ENCODE data around the gene ZYG11A.
"Not testable (repeated sequence)": the region's sequence is repeated elsewhere in the genome, so short reads cannot be mapped to it uniquely, and the experiment has no call there.

The ZYG11A gene

DNA sequence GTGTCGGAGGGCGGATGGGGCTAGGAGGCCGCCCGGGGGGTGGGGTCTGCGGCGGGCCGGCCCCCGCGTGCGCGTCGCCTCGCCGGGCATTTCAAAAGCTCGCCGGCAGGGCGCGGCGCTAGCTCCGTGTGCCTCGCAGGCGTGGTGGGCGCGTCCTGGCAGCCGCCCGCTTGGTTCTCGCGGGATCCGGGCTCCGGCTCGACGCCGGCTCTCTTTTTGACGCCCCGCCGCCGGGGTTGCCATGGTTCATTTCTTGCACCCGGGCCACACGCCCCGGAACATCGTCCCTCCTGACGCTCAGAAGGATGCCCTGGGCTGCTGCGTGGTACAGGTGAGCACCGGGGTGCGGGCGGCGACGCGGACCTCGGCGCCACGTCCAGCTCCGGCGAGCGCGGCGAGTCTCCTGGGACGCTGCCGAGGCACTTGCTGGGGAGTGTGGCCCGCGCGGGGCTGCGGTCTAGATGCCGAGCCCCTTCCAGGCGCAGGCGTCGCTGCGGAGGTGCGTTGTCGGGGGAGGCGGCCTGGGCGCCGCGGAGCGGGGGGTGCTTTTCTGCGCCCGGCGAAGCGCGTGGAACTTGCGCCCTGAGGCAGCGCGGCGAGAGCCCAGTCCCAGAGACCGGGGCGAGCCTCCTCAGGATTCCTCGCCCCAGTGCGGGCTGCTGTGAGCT lies at the start of gene ZYG11A:
Gene ZYG11A (plus strand): TSS at position 118 of the 668 bp plus-strand sequence. CDS start 124 bp downstream, at position 242.
- peak; percentile 60 for DNase-seq

DNA sequence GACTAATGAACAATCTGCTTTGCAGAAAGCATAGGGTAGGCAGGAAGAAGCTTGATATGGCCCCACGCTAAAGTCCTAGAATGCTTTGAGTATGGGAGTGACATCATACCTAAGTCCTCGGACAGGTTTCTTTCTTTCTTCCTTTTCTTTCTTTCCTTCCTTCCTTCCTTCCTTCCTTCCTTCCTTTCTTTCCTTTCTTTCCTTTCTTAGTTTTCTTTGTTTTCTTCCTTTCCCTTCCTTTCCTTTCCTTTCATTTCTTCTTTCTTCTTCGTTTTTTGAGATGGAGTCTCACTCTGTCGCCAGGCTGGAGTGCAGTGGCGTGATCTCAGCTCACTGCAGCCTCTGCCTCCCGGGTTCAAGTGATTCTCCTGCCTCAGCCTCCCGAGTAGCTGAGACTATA lies 48.8 kb upstream of the ZYG11A start:
- not testable (repeated sequence) for DNase-seq

DNA sequence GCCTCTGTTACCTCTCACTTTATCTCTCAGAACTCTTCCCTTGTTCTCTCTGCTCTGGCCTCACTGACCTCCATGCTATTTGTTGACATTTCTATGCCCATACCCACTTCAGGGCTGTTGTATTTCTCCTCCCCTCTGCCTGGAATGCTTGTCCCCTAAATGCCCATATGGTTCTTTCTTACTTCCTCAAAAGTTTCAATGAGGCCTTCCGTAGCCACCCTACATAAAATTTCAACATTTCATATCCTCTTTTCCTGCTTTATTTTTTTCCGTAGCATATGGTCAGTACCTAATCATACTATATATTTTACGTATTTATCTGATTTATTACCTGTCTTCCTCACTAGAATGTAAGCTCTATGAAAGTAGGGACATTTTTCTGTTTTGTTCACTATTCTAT lies 47.1 kb upstream of the ZYG11A start:
- DNase-seq: no peak

DNA sequence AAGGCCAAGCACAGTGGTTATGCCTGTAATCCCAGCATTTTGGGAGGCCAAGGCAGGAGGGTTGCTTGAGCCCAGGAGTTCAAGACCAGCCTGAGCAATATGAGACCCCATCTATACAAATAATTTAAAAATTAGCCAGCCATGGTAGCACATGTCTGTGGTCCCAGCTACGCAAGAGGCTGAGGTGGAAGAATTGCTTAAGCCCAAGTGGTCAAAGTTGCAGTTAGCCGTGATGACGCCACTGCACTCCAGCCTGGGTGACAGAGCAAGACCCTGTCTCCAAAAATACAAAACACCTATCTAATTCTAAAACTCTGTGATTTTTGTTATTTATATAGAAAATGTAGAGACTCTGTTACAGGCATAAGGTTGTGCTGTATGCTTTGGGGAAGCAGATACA lies 44.2 kb upstream of the ZYG11A start:
- no peak for DNase-seq

DNA sequence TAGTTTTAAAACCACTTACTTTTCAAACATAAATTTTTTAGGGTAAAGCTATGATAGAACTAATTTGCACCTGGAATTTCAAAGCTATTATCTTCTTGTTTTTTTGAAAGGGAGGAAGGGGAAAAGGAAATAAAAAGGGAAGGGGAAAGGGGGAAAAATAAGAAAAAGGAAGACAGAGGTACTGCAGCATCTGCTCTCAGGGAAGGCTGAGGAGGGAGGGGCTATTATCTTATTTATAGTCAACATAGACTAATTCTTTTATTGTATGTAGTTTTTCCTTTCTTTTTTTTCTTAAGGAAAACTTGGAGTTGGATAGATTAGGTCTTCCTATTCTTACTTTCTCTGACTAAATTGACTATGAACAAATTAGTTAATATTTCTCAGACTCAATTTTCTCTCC lies 41.5 kb upstream of the ZYG11A start:
- no peak for DNase-seq

DNA sequence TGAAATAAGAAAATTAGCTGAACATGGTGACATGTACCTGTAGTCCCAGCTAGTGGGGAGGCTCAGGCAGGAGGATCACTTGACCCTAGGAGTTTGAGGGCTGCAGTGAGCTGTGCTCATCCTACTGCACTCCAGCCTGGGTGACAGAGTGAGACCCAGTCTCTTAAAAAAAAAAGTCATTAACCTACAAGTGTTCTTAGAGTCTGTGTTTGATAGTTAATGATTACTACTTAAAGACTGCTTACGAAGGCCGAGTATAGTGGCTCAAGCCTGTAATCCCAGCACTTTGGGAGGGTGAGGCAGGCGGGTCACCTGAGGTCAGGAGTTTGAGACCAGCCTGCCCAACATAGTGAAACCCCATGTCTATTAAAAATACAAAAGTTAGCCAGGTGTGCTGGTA lies 38.5 kb upstream of the ZYG11A start:
- not testable (repeated sequence) for DNase-seq

DNA sequence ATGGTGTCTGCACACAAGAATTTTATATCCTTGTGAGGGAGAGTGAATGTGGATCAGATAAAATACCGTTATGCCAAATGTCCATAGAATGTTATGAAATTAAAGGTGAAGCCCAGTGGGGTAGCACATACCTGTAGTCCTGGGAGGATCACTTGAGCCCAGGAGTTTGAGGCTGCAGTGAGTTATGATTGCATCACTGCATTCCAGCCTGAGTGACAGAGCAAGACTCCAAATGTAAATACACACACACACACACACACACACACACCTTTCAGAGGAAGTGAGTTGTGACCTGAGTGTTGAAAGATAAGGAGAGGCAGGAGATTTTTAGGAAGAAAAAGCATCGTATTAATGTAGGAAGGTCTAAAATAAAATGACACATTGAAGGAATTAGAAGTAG lies 28.1 kb upstream of the ZYG11A start:
- DNase-seq: no peak

DNA sequence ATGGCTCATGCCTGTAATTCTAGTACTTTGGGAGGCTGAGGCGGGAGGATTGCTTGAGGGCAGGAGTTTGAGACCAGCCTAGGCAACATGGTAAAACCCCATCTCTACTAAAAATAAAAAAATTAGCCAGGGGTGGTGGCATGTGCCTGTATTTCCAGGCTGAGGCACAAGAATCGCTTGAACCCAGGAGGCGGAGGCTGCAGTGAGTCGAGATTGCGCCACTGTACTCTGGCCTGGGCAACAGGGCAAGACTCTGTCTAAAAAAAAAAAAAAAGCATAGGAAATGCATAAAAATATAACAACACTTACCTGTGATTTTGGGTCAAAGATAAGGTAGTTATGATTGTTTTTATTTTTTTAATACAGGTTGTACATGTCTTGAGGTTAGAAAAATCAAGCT lies 21.7 kb upstream of the ZYG11A start:
- not testable (repeated sequence) for DNase-seq

DNA sequence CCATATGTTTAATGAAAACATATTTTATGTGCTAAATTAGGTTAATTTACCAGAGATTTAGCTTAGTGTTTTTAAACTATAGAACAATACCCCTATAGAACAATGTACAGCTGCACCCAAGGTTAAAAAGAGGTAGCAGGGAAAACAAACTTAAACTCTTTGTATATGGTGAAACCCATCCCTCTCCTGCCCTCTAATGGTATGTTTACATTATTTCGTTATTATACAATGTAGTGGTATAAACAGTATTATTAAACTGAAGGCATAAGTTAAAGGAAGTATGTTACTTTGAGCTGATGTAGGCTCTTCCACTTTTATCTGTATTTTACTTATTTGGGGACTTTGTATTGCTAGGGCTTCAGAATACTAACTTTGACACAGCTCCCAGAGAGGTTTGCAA lies 16.7 kb upstream of the ZYG11A start:
- no peak for DNase-seq

DNA sequence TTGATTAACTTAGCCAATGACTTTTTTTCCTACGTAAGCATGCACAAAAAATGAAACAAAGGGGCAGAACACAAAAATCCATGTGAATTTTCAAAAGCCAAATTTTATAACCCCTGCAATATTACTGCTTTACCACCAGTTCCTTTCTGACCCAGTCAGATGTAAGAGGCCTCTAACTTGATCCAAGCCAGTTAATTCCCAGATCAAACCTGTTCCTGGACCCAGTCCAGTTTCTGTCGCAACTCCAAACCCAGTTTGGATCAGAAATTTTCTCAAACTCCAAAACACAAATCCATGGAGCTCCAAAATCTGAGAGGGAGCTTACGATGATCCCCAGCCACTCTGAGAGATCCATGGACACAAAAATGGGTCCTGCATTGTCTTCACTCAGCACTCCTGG lies 7.8 kb upstream of the ZYG11A start:
- no peak for DNase-seq

DNA sequence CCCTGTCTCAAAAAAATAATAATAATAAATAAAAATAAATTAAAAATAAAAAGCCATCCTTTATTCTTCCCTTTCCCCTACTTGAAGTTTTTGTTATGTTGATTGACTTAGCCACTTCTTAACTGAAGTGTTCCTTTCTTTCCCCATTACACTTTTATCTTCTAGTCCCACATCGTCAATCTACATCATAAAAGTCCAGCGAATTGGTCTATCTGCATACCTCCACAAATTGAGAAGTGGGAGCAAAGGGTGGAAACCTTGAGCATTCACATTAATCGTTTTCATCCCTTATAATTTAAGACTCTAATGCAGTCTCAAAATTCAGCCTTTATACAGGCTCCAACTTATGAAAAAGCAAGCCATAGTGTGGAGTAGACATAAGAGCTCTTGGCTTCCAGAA lies 6.5 kb upstream of the ZYG11A start:
- DNase-seq: no peak

DNA sequence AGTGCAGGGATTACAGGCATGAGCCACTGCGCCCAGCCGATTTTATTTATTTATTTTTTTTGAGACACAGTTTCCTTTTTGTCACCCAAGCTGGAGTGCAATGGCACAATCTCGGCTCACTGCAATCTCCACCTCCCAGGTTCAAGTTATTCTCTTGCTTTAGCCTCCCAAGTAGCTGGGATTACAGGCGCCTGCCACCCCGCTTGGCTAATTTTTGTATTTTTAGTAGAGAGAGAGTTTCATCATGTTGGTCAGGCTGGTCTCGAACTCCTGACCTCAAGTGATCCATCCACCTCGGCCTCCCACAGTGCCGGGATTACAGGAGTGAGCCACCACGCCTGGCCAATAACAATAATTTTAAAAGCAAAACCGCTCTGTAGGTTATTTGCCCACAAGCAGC lies 3.4 kb upstream of the ZYG11A start:
- not testable (repeated sequence) for DNase-seq

DNA sequence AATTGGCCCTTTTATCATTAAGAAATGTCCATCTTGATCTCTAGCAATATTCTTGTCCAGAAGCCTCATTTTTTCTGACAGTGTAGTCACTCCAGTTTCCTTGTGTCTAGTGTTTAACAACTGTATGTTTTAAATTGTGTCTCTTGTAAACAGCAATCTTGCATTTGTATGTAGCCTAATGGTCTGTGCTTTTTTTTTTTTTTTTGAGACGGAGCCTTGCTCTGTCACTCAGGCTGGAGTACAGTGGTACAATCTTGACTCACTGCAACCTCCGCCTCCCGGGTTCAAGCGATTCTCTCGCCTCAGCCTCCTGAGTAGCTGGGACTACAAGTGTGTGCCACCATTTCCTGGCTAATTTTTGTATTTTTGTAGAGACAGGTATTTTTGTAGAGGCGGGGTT lies 2.6 kb downstream of the ZYG11A start:
- DNase-seq: not testable (repeated sequence)

DNA sequence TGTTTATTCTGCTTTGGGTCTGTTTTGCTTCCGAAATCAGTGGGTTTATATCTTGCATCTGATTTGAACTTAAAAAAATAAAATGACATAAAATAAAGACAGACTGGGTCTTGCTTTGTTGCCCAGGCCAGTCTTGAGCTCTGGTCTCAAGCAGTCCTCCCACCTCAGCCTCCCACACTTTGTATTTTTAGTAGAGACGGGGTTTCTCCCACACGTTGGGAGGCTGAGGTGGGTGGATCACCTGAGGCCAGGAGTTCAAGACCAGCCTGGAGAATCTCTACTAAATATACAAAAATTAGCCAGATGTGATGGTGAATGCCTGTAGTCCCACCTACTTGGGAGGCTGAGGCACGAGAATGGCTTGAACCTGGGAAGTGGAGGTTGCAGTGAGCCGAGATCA lies 5.9 kb downstream of the ZYG11A start:
- DNase-seq: no peak

DNA sequence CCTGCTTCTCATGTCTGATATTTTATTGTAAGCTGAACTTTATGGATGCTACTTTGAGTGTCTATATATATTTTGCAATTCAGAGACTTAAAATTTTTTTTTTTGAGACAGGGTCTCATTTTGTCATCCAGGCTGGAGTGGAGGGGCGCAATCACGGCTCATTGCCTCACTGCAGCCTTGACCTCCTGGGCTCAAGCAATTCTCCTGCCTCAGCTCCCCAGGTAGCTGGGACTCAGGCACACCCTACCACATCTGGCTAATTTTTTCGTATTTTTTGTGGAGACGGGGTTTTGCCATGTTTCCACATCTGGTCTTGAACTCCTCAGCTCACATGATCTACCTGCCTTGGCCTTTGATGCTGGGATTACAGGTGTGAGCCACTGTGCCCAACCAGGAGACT lies 8.4 kb downstream of the ZYG11A start:
- DNase-seq: no peak

DNA sequence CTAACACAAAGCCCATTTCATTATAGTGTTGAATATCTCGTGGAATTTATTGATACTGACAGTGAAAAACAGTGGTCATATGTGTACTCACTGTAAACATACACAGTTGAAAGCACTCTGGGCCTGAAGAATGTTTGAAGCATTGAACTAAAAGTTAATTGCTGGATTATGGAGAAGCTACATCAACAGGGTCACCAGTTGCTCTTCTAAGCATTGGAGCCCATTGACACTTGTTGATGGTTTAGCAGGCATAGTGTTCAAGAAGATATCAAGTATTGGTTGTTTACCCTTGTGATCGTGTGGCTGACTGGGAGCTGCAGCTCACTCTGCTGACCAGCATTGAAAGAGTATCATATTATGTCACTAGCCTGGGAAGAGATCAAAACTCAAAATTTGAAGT lies 10.3 kb downstream of the ZYG11A start:
- DNase-seq: no peak

DNA sequence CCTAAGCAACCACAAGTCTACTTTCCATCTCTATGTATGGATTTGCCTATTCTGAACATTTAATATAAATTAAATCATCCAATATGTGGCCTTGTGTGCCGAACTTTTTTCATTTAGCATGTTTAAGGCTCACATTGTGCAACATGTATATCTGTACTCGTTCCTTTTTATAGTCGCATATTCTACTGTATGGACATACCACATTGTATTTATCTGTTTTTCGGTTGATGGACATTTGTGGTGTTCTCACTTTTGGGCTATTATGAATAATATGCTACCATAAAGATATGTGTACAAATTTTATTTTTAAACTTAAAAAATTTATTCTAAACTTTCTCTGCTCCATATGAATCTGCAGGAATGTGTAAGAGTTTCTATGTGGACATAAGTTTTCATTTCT lies 13.0 kb downstream of the ZYG11A start:
- DNase-seq: no peak

DNA sequence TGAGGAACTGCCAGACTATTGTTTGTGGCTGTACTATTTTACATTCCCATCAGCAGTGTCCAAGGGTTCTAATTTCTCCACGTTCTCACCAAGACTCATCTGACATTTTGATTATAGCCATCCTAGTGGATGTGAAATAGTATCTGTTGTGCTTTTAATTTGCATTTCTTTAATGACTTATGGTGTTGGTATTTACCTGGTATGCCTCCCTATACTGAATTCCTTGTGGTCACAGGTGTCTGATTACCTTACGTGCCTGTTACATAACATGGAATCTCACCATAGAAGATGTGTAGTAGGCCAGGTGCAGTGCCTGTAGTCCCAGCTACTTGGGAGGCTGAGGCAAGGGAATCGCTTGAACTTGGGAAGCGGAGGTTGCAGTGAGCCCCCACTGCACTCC lies 13.5 kb downstream of the ZYG11A start:
- DNase-seq: no peak

DNA sequence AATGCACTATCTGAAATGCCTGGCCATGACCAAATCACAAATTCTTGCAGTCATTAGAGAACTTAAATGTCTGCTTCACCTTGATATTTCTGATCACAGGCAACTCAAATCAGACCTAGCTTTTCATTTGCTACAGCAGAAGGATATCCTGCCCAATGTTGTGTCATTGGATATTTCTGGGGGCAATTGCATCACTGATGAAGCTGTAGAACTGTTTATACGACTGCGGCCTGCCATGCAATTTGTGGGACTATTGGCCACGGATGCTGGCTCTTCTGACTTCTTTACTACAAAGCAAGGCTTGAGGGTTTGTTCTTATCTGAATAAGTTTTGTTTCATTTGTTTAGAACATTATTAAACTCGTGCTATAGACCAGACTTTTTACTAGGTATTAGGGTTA lies 14.9 kb downstream of the ZYG11A start:
- no peak for DNase-seq

DNA sequence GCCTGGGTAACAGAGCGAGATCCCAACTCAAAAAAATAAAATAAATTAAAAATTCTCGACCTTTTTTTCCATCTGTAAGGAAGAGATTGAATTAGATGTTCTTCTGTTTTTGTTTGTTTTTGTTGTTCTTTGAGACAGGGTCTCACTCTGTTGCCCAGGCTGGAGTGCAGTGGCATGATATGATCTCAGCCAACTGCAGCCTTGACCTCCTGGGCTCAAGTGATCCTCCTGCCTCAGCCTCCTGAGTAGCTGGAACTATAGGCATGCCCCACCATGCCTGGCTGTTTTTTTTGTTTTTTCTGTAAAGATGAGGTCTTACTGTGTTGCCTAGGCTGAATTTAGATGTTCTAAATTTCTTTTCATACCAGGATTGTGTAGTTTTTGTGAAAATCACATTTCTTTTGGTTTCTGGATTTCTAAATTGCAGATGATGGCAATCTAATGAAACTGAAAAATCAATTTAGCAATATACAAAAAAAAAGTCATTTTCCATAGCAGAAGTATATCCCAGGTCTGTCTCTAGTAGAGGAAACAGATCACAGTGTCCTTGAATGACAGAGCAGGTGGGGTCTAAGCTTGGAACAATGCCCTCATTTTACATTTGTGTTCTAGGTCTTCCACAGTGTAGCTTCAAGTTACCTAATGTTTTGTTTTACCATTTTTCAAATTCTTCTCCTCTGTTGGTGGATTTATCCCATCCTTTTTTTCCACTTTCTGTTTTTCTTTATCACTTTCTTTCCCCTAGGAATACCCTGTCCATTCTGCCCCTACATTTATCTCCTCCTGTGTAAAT lies 20.3 kb downstream of the ZYG11A start:
- no peak for DNase-seq

DNA sequence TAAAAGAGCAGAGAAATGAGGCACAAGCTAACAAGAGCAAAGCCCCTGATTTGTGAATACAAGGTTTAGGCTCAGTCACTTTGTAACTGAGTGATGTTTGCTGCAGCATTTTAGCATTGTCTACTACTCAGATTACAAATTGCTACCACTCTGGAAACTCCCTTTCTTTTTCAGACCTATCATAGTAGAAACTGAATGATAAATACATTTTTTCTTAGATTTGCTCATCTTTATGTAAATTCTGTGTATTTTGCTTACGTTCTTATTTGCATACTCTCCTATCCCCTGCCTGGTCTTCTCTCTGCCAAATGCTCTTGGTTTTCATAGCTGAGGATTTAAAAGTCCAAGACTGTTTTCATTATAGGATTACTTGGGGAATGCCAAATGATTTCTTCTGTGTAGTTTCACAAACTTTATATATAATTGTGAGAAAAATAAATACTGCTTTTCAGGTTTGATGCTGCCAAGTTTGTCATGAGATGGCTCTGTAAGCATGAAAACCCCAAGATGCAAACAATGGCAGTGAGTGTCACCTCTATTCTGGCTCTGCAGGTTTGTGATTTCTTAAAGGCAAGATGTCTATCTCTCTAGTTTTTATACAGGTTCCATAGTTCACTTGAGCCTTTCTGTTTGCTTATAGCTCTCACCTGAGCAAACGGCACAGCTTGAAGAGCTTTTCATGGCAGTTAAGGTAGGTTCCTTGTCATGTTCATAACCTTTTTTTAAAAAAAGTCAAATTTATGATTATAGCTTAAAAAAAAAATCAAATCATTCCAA lies 24.7 kb downstream of the ZYG11A start:
- no peak for DNase-seq

DNA sequence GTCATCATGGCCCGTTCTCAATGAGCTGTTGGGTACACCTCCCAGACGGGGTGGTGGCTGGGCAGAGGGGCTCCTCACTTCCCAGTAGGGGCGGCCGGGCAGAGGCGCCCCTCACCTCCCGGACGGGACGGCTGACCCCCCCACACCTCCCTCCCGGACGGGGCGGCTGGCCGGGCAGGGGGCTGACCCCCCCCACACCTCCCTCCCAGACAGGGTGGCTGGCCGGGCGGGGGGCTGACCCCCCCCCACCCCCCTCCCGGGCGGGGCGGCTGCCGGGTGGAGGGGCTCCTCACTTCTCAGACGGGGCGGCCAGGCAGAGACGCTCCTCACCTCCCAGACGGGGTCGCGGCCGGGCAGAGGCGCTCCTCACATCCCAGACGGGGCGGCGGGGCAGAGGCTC lies 27.2 kb downstream of the ZYG11A start:
- not testable (repeated sequence) for DNase-seq

DNA sequence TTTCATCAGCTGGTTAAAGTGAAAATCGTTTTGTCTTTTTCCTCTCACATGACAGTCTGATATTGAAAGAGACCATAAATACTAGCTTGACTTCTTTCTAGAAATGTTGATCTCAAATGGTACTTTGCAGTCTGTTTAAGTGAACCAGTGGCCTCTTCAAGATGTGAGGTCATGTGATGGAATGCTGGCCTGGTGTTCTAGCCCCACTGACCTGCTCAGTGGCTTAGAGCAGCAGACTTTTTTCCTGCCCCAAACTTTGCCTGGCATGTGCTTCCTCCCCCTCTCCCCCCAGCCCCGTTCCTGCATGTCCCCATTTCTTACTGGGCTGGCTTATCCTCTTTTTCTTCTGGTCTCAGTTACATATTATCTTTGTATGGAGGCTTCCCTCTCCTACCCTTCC lies 34.3 kb downstream of the ZYG11A start:
- no peak for DNase-seq

DNA sequence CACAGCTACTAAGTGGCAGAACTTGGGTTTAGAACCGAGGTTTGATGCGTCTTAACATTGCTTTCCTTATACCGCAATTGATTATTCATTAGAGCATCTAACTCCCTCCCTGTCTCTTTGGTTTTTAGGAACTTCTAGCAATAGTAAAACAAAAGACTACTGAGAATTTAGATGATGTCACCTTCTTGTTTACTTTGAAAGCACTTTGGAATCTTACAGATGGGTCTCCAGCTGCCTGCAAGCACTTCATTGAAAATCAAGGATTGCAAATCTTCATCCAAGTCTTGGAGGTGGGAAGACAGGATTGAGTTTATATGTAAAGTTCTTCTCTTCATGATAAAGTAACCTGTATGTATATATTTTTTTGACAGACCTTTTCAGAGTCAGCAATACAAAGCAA lies 35.0 kb downstream of the ZYG11A start:
- DNase-seq: no peak

Data from stimulated activated CD4-positive, alpha-beta T cell treated with anti-CD3 and anti-CD28 coated beads, Interleukin-12 subunit alpha, Interleukin-12 subunit beta, amount 100 ng/mL, for 4 hours (primary cell).